Mesenteric fat pad (tissue), 1 donor: ENCODE measurements around the gene JPH2. TPM values are rescaled to one million over a fixed set of nuclear protein-coding genes. Genes with fewer than 3 reads are reported as not detected.

Experiments
- DNase-seq: peaks from one replicate; pipeline ENCODE4 v3.0.0-alpha.2; 2020; ENCODE audit warnings: low spot score
- total RNA-seq: library from RNA; stranded (reverse); fragmentation: NEBNext Ultra II Directional; extraction: Animal tissue kit (Norgen Biotek cat#: 25700); gene quantifications from one replicate; pipeline ENCODE4 v1.2.1, GENCODE V29; 2021
- donor health status: DM: yes; HTN: yes; CAD: no.

The JPH2 gene
- total RNA-seq, 1 donor from 2014 or later, result 5.6 TPM

DNA sequence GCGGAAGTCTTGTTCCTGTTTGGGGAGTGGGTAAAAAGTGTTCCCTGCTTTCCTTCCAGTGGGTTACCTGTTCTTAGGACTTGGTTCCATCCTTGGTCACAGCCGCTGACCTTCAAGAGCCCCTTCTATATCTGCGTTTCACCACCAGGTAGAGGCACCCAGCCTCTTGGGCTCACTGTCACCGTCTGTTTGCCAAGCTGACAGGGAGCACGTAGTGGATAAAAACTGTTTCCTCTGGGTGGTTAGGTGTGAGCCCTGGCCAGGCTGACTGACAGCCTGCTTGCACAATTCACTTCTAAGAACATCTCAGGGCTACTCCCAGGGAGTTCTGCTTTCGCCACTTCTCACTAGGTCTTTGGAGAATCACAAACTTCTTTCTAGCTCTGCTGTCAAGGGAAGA is 1.8 kb upstream of the JPH2 start:
- DNase-seq, result no peak

DNA sequence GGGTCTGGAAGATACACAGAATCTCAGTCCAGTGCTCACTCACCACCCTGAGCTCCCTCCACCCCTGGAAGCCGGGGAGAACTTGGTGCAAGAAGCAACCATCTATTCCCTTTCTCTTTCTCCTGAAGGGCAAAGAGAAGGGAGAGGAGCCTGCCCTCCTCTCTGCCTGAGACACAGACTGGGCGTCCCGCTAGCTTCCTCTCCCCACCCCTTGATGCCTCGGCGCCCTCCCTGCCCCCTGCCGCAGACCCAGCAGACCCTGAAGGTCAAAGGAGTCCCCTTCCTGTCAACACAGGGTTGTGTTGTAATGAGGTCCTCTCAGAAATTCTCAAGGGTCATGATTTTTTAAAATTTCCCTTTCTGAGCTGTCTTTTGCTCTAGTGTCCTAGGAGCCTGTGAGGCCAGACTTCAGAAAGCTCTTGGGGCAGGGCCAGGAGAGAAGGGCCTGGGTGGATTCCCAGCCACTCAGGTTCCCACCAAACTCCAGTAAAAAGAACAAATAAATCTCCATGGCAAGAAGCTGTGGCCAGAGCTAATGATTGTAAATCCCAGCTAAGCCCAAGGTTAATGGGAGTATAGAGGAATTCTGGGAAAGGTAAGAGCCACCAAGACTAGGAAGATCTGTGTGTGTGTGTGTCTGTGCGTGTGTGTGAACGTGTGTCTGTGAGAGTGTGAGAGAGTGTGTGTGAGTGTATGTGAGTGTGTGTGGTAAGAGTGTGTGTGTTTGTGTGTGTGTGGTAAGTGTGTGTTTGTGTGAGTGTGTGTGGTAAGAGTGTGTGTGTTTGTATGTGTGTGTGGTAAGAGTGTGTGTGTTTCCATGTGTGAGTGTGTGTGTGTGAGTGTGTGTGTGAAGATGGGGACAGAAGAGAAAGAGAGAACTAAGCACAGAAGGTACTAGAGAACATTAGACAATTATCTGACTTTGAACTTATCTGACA is 1.1 kb upstream of the JPH2 start:
- no peak for DNase-seq

DNA sequence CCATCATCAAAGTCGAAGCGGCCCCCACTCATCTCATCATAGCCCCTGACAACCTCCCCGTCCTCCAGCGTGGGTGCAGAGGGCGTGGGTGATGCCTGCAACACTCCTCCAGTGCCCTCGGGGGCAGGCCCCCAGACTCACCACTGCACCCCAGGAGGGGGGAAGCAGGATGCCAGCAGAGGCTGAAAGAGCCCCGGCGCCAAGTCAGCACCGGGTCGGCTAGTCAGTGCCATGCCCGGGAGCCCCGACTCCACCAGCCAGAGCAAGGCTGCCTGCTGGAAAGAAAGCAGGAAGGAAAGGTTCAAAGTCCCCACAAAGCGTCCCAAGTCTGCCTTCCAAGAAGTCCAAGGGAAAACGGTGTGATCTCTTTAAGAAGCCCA is 324 bp downstream of the JPH2 start:
- DNase-seq, result no peak

DNA sequence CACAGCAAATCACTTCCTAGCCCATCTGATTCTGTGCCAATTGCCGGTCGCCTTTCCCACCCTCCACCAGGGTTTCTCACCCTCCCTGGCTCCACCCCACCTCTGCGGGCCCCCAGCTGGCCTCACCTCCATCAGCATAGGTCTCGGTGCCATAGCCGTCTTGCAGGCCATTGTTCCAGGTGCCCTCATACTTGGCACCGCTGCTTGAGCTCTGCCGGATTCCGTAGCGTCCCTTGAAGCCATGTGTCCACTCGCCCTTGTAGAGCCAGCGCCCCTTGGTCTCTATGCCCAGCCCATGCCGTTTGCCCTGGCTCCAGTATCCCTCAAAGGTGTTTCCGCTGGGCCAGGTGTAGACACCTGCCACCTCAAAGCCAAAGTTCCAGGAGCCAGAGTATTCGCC is 787 bp downstream of the JPH2 start:
- DNase-seq, result no peak

DNA sequence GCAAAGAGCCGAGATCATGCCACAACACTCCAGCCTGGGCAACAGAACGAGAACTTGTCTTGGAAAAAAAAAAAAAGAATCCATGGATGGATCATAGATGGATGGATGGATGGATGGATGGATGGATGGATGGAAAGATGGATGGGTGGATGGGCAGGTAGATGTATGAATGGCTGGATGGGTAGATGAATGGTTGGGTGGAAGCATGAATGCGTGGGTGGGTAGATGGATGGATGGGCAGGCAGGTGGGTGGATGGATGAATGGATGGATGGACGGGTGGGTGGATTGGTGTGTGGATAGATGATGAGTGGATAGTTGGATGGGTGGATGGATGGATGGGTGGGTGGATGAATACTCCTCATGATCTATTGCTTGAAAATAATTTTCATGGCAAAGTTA is 1.4 kb downstream of the JPH2 start:
- DNase-seq, result no peak

DNA sequence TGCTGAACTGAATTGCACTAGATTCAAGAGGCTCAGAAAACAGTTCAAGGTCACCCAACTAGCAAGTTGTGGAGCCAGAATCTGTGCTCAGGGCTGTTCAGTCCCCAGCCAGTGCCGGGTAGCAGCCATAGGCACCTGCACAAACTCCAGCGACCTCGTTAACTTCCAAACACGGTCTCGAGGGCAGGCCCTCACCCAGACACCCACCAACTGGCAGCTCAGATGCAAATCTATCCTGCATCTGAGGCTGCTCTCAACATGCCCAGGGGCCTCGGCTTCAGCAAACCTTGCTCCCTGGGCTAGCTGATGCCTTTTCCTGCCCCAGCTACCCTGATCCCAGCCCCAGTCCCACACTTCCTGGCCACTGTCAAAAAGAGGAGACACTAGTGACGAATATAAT is 3.7 kb downstream of the JPH2 start:
- DNase-seq, result no peak

DNA sequence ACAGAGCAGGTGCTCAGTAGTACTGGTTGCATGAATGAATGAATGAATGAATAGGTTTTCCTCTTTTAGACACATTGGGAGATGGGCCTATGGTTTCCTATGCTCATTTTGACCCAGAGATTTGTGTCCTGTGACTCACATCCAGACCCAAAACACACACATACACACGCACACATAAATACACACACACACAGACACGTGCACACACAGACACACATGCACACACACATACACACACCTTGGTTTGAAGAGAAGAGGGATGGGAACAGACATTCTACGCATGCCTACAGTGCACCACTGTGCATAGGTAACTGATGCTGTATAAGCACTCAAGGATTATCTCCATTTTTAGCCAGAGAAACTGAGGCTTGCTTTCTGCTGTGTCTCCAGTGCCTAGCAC is 4.1 kb downstream of the JPH2 start:
- no peak for DNase-seq

DNA sequence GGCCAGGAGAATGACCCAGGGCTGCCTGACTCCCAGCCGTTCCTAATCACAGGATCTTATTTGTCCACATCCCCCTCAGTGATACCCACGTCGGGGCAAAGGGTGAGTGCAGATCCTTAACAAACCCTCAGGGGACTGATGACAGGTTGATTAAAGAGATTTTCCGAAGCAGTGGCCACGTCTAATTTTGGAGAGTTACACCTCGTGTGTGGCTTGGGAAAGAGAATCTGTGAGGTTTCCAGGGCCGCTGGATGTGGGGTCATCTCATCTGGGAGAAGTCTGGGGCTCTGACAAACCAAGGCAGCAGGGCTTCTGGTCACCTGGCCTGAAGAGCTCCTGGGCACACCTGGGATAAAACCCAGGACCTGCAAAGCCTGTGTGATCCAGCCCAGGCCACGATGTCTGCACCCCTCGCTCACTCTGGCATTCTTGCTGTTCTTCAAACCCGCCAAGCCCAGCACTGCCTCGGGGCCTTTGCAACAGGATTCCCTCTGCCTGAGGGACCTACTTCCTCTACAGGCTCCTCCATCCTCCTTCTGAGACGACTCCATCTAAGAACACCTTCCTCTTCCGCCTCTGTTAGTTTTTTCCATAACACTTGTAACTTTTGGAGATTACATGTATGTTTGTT is 4.7 kb downstream of the JPH2 start:
- DNase-seq, result no peak

DNA sequence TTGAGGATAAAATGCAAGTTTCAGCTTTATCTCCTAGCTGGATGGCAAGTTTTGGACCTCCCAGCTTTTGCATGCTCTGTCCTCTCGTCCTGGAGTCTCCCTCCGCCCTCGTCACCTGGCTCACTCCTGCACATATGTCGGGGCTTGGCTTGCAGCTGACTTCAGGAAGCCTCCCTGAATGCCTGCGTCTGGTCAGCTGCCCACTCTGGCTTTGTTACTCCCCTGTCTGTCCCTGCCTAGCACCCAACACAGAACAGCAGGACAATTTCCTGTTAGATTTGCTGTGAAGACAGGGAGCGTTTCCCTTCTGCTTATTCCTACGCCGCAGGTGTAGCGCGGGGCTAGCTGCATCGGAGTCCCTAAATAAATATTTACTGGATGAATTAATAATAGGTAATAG is 5.4 kb downstream of the JPH2 start:
- DNase-seq, result no peak

DNA sequence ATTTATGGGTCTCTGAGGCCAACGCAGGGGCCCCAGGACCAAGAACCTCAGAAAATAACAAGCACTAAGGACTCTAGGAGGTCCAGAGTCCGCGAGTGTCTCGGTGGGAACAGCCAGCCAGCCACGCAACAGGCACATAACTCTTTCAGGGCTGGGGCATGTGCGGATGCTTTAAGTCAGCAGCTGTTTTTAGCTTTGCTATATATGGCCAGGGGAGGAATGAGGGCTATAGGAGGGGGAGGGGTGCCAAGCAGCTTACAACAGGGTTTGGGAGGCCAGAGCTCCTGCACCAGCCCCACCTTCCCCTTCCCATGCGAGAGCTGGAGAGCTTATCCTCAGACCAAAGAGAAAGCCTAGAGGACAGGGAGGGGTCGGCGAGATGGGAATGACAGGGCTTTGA is 6.2 kb downstream of the JPH2 start:
- no peak for DNase-seq

DNA sequence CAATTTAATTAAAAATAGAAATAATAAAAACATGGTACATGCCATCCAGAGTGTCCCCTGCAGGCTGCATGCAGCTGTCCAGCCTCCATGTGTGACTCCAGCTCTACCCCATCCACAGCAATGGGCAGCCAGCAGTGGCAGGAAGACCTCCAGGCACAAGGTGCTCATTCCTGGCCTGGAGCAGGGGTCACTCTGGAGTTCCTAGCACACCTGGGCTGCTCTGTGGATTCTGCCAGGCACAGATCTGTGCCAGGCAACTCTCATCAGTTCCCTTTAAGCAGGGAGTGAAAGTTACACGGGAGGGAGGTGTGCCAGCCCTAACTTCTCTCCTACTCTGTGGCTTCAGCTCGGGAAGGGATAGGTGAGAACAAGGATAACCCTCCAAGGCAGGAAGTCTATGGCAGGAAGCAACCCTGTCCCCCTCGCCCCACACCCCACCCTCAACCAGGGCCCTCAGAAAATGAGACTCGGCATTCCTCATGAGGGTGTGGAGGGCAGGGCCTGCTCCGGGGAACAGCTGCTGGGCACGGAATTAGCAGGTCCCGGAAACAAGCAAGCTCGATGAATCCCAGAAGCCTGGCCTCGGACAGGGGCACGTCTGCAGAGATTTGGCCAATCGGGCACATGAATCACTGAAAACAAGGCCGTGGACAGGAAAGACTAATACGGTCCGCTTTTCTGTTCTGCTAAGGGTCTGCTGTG is 10.0 kb downstream of the JPH2 start:
- no peak for DNase-seq

DNA sequence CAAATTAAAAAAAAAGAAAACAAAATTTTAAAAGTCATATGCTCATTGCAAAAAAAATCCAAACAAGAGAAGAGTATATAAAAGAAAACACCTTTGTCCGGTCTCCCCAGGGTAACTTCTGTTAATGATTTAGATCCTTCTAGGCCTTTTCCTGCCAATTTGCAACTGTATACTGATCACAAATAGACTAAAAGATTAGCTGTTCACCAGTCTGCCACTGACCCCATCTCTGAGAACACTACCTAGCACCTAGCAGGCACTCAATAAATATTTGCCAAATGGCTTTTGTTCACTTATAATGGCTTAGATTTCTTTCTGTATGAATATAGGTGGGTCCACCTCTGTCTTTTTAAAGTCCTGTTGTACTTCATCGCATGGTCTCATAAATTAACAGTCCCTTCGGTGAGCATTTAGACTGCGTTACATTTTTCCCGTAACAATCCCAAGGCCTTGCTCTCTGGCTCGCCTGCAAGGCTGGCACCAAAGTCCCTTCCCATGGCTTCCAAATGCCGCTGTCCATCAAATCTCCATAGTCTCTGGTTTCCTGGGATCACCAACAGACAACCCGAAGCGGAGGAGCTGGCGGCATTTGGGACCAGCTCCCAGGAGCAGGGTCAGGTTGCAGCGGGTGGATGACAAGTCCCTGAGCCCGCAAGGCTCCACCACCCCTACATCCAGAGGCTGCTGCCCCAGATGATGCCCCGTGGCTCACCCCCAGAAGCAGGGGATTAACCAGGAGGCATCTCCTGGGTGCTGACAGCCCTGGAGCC is 11.8 kb downstream of the JPH2 start:
- no peak for DNase-seq

DNA sequence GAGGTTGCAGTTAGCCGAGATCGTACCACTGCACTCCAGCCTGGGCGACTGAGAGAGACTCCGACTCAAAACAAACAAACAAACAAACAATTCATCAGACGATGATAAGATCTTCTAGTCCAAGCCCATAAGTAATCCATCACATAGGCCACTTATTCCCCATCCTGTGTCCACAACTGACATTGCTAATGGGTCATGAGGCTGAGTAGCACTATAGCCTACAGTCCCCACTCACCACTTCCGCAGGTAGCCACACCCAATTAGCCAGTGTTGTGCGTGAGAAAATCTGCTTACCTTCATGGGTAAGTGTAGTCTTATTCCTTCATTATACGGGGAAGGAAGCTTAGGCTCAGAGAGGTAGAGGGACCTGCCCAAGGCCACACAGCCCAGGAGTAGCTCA is 13.1 kb downstream of the JPH2 start:
- no peak for DNase-seq

DNA sequence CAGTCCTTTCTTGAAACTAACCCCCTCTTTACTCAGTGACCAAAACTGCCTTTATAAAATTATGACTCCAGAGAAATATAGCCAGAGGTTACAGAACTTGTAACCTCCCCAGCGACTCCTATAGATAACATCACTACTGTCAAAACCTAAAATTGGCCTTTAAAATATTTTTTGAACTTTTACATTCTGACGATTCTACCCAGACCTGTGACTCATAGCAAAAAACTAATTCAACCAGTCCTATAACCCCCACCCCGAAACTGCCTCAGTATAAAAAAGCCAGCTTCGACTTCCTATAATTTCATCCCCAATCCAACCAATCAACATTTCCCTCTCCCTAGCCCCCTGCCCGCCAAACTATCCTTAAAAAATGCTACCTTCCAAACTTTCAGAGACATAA is 13.9 kb downstream of the JPH2 start:
- DNase-seq, result no peak

DNA sequence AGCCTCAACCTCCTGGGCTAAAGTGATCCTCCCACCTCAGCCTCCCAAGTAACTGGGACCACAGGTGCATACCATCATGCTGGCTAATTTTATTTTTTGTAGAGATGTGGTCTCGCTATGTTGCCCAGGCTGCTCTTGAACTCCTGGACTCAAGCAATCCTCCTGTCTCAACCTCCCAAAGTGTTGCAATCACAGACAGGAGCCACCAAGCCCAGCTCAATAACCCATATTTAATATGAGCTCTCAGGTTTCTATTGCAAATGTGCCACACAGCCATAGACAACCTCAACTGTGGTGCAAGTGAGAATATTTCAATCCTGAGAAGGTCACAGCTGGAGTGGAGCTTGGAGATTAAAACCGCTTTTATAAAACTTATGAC is 14.4 kb downstream of the JPH2 start:
- DNase-seq, result no peak

DNA sequence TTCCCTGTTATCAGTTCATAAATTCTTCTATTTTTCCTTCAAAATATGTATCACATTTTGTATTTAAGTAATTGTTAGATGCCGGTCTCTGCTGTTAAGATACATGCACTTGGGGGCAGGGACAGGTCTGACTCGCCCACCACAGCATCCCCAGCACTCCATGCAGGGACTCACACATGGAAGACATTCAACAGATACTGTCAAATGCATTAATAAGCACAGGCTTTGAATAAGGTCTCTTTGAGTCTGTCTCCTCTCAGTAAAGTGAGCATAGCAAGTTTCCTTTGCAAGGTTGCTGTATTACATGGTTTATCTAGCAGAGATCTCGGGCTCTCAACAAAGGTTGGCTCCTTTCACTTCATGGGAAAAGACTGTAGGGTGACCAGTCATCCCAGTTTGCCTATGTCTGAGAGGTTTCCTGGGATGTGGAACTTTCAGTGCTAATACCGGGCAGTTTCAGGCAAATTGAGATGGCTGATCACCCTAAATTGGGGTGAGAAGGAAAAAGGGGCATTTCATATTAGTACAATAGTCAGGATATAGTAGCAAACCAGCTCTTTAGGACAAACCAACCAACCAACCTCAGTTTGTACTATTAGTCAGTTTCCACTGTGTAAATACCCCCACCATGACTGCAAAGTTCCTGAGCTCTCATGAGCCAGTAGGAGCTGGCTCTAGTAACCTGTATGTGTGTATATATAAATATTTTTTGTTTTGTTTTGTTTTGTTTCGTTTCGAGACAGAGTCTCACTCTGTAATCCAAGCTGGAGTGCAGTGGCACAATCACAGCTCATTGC is 15.0 kb downstream of the JPH2 start:
- DNase-seq, result no peak

DNA sequence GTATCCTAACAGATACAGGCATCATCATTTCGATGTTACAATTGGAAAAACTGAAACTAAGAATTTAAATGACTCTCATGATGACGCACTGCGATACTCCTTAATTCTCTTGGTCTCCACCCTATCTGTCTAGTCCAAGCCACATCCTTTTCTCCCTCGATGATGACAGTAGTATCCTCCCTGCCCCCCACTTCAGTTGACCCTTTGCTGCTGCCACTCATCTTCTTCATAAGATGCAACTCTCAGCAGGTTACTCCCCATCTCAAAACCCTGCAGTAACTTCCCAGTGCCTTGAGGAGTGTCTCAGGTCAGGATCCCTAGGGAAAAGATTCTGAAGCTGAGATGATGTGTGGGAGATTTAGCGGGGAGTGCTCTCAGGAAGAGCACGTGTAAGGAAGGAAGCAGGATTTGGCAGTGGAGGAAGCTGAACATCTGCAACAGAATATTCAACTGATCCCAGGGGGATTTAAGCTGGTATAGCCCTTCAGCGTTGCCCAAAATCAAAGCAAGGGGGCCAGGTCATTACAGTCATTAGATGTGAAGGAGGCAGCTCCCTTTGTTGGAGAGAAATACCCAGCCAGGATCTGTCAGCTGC is 16.1 kb downstream of the JPH2 start:
- no peak for DNase-seq

DNA sequence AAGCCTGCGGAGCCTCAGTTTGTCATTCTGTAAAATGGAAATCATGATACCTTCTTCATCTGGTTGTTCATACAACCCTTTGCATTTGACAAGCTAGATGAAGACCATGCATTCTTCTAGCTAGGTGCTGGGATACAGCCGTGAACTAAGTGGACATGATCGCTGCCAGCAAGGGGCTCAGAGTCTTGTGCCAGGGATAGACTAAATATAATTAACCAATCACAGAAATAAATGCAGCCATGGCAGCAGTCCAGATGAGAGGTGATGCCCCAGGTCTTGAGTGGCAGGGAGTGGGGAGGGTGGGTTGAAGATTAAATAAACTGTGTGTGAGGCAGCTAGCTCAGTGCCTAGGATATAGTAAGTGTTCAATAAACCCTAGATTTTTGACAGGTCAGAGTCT is 19.3 kb downstream of the JPH2 start:
- DNase-seq, result no peak

DNA sequence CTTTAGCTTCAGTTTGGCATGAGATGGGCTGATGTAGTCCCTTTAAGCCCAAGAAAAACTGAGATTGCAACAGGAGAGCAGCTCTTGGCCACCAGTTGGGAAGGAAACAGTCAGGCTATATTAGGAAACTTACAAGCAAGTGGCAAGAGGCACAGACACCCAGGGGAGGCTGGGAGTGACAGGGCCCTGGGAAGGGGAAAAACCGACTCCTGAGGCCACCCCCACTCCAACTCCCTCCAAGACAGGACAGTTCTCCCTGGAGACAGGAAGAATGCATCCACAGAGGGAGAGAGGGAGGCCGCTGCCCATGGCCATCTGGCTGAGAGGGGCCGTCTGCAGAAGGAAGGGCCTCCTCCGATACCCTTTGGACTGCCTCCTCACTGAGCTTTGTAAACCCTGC is 20.5 kb downstream of the JPH2 start:
- no peak for DNase-seq

DNA sequence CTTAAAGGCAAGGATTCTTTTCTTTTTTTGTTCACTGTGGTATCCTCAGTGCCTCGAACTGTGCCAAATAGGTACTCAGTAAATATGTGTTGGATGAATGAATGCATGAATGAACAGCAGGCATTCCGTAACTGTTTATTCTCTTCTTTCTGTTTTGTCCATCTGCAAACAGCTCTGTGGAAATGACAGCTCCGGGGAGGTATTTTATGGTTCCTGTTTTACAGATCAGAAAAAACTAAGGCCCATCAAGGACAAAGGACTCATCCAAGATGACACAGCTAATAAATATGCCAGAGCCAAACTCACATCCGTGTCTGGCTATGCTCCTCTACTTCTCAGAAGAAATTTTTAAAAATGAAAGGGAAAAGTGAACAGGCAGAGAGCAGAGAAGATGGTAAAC is 21.0 kb downstream of the JPH2 start:
- DNase-seq, result no peak
